GM21723 (cell line): ENCODE measurements around the gene MCF2L2.
"Not testable (repeated sequence)": the region's sequence is repeated elsewhere in the genome, so short reads cannot be mapped to it uniquely, and the experiment has no call there.

Experiments used
- ATAC-seq: cut with Tn5 transposase; IDR thresholded peaks from one replicate; pipeline ENCODE4 v1.9.1; 2021; ENCODE audit warnings: mild to moderate bottlenecking, moderate library complexity; ENCODE audit not compliant: unreplicated experiment

MCF2L2 gene

GRCh38 chr3:183182073-183182472 lies 246.3 kb downstream of the MCF2L2 start:
- ATAC-seq = no peak

GRCh38 chr3:183181606-183182005 lies 246.8 kb downstream of the MCF2L2 start:
- ATAC-seq = no peak

- no peak for ATAC-seq
These were observed 247.6 kb downstream of the MCF2L2 start for GRCh38 chr3:183180784-183181295.

GRCh38 chr3:183180110-183180783 lies 248.2 kb downstream of the MCF2L2 start:
- ATAC-seq = no peak

- ATAC-seq = not testable (repeated sequence)
These were observed 248.9 kb downstream of the MCF2L2 start for GRCh38 chr3:183179550-183179908.

GRCh38 chr3:183178833-183179549 lies 249.4 kb downstream of the MCF2L2 start:
- ATAC-seq = no peak

GRCh38 chr3:183178512-183178832 lies 249.9 kb downstream of the MCF2L2 start:
- no peak for ATAC-seq

- no peak for ATAC-seq
These were observed 256.3 kb downstream of the MCF2L2 start for GRCh38 chr3:183172051-183172639.

GRCh38 chr3:183167975-183168374 lies 260.4 kb downstream of the MCF2L2 start:
- ATAC-seq = not testable (repeated sequence)

- ATAC-seq = no peak
These were observed 264.9 kb downstream of the MCF2L2 start for GRCh38 chr3:183163563-183163962.

- ATAC-seq = peak; percentile 63
These were observed 266.7 kb downstream of the MCF2L2 start for GRCh38 chr3:183161552-183162336.

GRCh38 chr3:183160616-183161015 lies 267.8 kb downstream of the MCF2L2 start:
- ATAC-seq = no peak

- no peak for ATAC-seq
These were observed 269.1 kb downstream of the MCF2L2 start for GRCh38 chr3:183159333-183159732.

- peak; percentile 71 for ATAC-seq
These were observed 269.8 kb downstream of the MCF2L2 start for GRCh38 chr3:183158551-183159006.

- peak; percentile 16 for ATAC-seq
These were observed 270.3 kb downstream of the MCF2L2 start for GRCh38 chr3:183158113-183158512.

GRCh38 chr3:183156266-183156665 lies 272.2 kb downstream of the MCF2L2 start:
- no peak for ATAC-seq

GRCh38 chr3:183155499-183155898 lies 272.9 kb downstream of the MCF2L2 start:
- no peak for ATAC-seq

GRCh38 chr3:183153210-183153950 lies 275.0 kb downstream of the MCF2L2 start:
- ATAC-seq = no peak

GRCh38 chr3:183151821-183152351 lies 276.5 kb downstream of the MCF2L2 start:
- no peak for ATAC-seq

GRCh38 chr3:183151086-183151485 lies 277.3 kb downstream of the MCF2L2 start:
- no peak for ATAC-seq
